GM04504 (cell line): ENCODE data around the gene UNC13C.

Experiments
- DNase-seq: peaks from one replicate; pipeline ENCODE4 v3.0.0-alpha.2; 2012; ENCODE audit warnings: low read depth

The UNC13C gene

DNA sequence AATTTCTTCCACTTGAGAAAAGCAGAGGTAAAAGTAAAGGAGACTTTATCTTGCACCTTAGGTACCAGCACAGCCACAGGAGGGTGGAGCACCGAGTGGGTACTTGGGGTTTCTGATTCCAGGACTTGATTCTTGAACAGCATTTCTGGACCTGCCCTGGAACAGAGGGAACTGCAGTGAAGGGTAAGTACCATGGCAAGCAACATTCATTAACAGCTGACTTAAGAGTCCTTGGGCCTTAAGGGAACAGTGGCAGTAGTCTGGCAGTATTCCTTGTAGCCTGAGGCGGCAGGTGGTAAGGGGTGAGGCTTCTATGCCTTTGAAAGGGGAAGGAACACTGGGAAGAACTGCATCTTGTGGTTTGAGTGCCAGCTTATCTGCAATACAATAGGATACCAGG, 666.6 kb downstream of the UNC13C start:
- DNase-seq = no peak

DNA sequence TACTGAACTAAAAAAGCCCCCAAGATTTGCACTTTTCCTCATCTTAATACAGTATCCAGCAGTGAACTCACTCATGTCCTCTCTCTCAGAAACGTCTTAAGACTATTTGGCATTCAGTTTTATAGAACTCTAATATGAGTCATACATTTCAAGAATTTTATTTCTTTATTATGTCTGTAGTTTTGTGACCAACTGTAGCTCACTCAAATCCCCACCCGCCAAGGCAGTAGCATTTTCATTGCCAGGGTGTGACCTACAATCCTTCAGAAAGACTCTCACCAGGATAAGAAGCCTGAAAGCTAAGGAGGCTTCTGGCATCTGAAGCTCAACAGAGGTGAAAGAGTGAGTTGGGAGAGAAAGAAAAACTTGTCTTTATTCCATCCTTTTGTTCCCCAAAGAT, 681.4 kb downstream of the UNC13C start:
- no peak for DNase-seq

DNA sequence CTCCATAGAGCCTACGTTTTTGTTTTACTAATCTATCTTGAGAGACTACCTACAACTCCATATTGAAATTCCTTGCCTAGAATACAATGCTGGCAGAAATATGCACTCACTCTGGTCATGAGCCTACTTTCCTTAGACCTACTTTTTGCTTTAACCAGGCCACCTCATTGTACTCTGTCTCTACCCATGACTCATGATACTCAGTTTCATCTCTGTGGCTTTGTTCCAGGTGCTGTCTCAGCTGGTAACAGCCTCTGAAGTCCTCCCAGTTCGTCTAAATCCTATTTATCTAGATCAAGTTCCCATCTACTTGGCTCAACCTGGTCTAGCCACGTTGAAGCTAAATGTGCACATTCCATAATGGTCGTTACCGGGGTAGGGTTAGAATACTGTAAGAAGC, 682.1 kb downstream of the UNC13C start:
- DNase-seq = no peak

GRCh38 chr15:54675241-54675640, 697.0 kb downstream of the UNC13C start:
- no peak for DNase-seq

GRCh38 chr15:54681584-54681983, 703.3 kb downstream of the UNC13C start:
- DNase-seq = no peak
